GM03348 (cell line): ENCODE results near the gene OXGR1.

Source experiments
- DNase-seq: peaks from one replicate; pipeline ENCODE4 v3.0.0; 2012; ENCODE audit warnings: low spot score

The OXGR1 gene

GRCh38 chr13:96963786-96964475 lies 30.3 kb downstream of the OXGR1 start:
- no peak for DNase-seq

GRCh38 chr13:96960379-96960778 lies 33.9 kb downstream of the OXGR1 start:
- no peak for DNase-seq

DNA sequence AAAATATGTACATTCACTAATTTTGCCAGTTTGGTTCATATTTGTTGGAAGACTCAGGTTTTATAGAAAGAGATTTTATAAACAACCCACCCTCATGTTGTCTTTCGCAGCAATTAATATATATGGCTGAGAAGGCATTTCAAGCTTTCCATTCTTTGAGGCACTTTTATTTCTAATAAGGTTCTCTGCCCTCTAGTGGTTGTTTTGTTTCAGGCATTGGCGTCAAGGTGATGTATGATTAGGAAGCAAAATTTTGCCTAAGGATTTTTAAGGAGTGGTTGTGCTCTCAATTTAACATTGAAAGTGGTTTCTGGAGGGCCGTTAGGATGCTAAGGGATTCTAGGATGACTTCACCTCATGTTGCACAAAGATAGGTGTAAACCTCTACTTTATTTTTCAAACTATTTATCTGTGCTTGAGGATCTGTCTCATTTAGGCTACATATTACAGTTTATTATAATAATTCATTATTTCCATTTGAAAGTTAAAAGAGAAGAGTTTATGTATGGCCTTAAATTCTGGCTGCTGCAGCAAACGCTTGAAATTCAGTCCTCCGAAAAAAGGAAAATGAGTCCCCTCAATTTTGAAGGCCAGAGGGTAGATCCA lies 35.9 kb downstream of the OXGR1 start:
- DNase-seq, result peak; percentile 35

GRCh38 chr13:96952595-96952994 lies 41.7 kb downstream of the OXGR1 start:
- no peak for DNase-seq

- no peak for DNase-seq
Measured at GRCh38 chr13:96948127-96948526, 46.1 kb downstream of the OXGR1 start.

- DNase-seq, result no peak
Measured at GRCh38 chr13:96947343-96947910, 46.8 kb downstream of the OXGR1 start.

DNA sequence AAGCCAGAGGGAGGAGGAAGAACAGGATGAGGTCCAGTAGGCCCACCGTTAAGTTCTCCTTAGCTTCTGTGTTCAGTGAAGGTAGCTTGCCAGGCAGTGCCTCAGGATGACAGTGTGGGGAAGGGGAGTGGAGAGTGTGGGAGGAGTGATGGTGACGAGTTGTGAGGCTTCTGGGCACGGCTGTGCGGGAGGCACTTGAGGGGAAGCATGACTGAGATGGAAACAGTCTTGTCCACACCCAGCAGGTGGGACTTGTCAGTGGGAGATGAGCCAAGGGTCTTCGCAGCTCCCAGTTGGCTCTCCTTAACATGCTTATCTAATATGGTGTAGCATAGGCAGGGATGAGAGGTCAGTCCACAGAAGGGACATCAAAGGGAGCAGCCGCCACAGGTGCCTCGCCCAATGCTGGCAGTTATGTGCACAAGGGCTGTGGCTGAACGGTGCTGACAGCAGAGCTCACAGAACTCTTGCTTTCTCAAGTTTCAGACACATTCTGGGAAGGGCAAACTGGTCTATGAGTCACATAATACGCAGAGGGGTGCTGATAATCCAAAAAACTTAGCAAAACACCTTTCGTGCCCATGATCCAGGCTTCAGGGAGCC lies 47.5 kb downstream of the OXGR1 start:
- DNase-seq, result no peak

- no peak for DNase-seq
Measured at GRCh38 chr13:96940961-96941360, 53.3 kb downstream of the OXGR1 start.

DNA sequence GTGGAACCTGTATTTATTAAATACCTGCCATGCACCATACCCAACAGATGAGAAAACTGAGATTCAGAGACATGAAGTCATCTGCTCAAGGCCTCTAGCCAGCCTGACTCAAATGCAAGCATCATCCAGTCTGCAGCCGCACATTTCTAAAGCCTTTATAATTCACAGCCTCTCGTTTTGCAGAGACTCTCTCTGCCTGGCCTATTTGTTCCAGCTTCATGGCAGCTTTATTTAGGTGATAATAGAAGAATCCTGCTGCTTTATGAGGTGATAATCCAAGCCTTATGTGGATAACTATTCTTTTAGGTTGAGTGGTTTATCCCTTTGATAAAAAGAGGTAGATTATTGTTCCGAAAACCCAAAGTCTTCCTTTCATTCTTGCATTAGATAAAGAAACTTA lies 58.4 kb downstream of the OXGR1 start:
- no peak for DNase-seq
